SKM-1 (cell line): ENCODE results near the gene MLX.

Experiments
- DNase-seq: peaks from one replicate; lab custom pipeline; 2025; ENCODE audit not compliant: unreplicated experiment; lab: John Stamatoyannopoulos, UW

The MLX gene

GRCh38 chr17:42566883-42567573, at the start of gene MLX:
MLX (plus strand) TSS chr17:42567100; CDS start chr17:42567125, 25 bp downstream.
- DNase-seq = peak; percentile 78

- peak; percentile 20 for DNase-seq
Observed at GRCh38 chr17:42517516-42517915, 49.4 kb upstream of the MLX start.

- DNase-seq = no peak
Observed at GRCh38 chr17:42518046-42518754, 48.7 kb upstream of the MLX start.

GRCh38 chr17:42518755-42519545, 48.0 kb upstream of the MLX start:
- no peak for DNase-seq

GRCh38 chr17:42519546-42520491, 47.1 kb upstream of the MLX start:
- no peak for DNase-seq

- no peak for DNase-seq
Observed at GRCh38 chr17:42520540-42520951, 46.4 kb upstream of the MLX start.

GRCh38 chr17:42521036-42521435, 45.9 kb upstream of the MLX start:
- DNase-seq = no peak

- DNase-seq = no peak
Observed at GRCh38 chr17:42521666-42522262, 45.1 kb upstream of the MLX start.

GRCh38 chr17:42522263-42522790, 44.6 kb upstream of the MLX start:
- DNase-seq = no peak

GRCh38 chr17:42522798-42523278, 44.1 kb upstream of the MLX start:
- no peak for DNase-seq

GRCh38 chr17:42525221-42525620, 41.7 kb upstream of the MLX start:
- DNase-seq = no peak

GRCh38 chr17:42526031-42526444, 40.9 kb upstream of the MLX start:
- no peak for DNase-seq

GRCh38 chr17:42527932-42528331, 39.0 kb upstream of the MLX start:
- no peak for DNase-seq

- no peak for DNase-seq
Observed at GRCh38 chr17:42529061-42529460, 37.8 kb upstream of the MLX start.

GRCh38 chr17:42530952-42531454, 35.9 kb upstream of the MLX start:
- DNase-seq = no peak

- DNase-seq = peak; percentile 36
Observed at GRCh38 chr17:42531455-42532354, 35.2 kb upstream of the MLX start.

- peak; percentile 42 for DNase-seq
Observed at GRCh38 chr17:42535155-42536047, 31.5 kb upstream of the MLX start.

GRCh38 chr17:42536048-42536371, 30.9 kb upstream of the MLX start, which contains the start of gene NAGLU:
NAGLU (plus strand) TSS chr17:42536241; CDS start chr17:42536273, 32 bp downstream.
- DNase-seq = peak; percentile 62
